IgD-negative memory B cell (primary cell): ENCODE measurements around the gene PPP5C. TPM values are rescaled to one million over a fixed set of nuclear protein-coding genes. Genes with fewer than 3 reads are reported as not detected.
A peak's percentile ranks its signal among the peaks of the same experiment; 100 is the strongest.
"Not testable (repeated sequence)": the region's sequence is repeated elsewhere in the genome, so short reads cannot be mapped to it uniquely, and the experiment has no call there.

Source experiments
- H3K27ac Mint-ChIP-seq, 3 donors: one replicate each; pipeline ENCODE4 v1.8.0; 2020 to 2022; ENCODE audit warnings: mild to moderate bottlenecking in 3 of 3, mixed read lengths in 3 of 3, moderate library complexity in 1 of 3
- H3K27me3 Mint-ChIP-seq: one replicate; pipeline ENCODE4 v1.8.0; 2021; ENCODE audit warnings: mixed read lengths
- H3K36me3 Mint-ChIP-seq: one replicate; pipeline ENCODE4 v1.8.0; 2020; ENCODE audit warnings: mild to moderate bottlenecking, mixed read lengths
- H3K4me1 Mint-ChIP-seq, 3 donors: one replicate each; pipeline ENCODE4 v1.8.0; 2020 to 2022; ENCODE audit warnings: mixed read lengths in 3 of 3, mild to moderate bottlenecking in 1 of 3
- H3K4me3 Mint-ChIP-seq, 4 donors: one replicate each; pipeline ENCODE4 v1.8.0; 2020 to 2022; ENCODE audit warnings: mild to moderate bottlenecking in 4 of 4, mixed read lengths in 4 of 4, moderate library complexity in 3 of 4
- H3K9me3 Mint-ChIP-seq, 3 donors: one replicate each; pipeline ENCODE4 v1.8.0; 2020 to 2021; ENCODE audit warnings: mixed read lengths in 3 of 3, mild to moderate bottlenecking in 1 of 3
- polyA plus RNA-seq: library from polyadenylated mRNA; unstranded; fragments of 300-500 nt; fragmentation: Illumina TruSeq; gene quantifications from one replicate; pipeline ENCODE4 v1.2.3, GENCODE V29; 2021

Gene PPP5C
- polyA plus RNA-seq, 1 donor from 2014 or later = 32.9 TPM

GRCh38 chr19:46411925-46412649 lies 65.2 kb downstream of the PPP5C start:
- H3K27ac Mint-ChIP-seq = no peak overlapping the region

GRCh38 chr19:46412650-46413261 lies 65.9 kb downstream of the PPP5C start:
- H3K27me3 Mint-ChIP-seq = peaks cover 68% of the 10 kb centered on the region
- no peaks in the 10 kb centered on the region for H3K36me3 Mint-ChIP-seq
- no peaks in the 10 kb centered on the region for H3K9me3 Mint-ChIP-seq
- peak overlapping the region in 1 of 3 donors; percentile 14 for H3K27ac Mint-ChIP-seq
- H3K4me1 Mint-ChIP-seq = peaks cover 0 to 3% (median 2%) of the 10 kb centered on the region in 3 donors
- H3K4me3 Mint-ChIP-seq = no peak overlapping the region

More at GRCh38 chr19:46411925-46412649, 65.2 kb downstream of the PPP5C start:
- Mint-ChIP-seq H3K9me3 (no peaks in the 10 kb centered on the region), H3K4me1 (peaks cover 0 to 3% (median 2%) of the 10 kb centered on the region in 3 donors), H3K36me3 (no peaks in the 10 kb centered on the region), H3K27me3 (peaks cover 73% of the 10 kb centered on the region), H3K4me3 (no peak overlapping the region)

- peak within 1 kb of the TSS in 1 of 4 donors; percentile 35 for H3K4me3 Mint-ChIP-seq
- H3K36me3 Mint-ChIP-seq = no peaks in the 10 kb centered on the region
- no peaks in the 10 kb centered on the region for H3K9me3 Mint-ChIP-seq
- peaks cover 64% of the 10 kb centered on the region for H3K27me3 Mint-ChIP-seq
- H3K27ac Mint-ChIP-seq = peak within 1 kb of the TSS in 1 of 3 donors; percentile 19
- peaks cover 0 to under 1% (median 0%) of the 10 kb centered on the region in 3 donors for H3K4me1 Mint-ChIP-seq
Observed at GRCh38 chr19:46413262-46414031, 66.6 kb downstream of the PPP5C start, which contains the start of gene CCDC8. CCDC8 (minus strand) TSS chr19:46413564; CDS start chr19:46412810, 754 bp downstream.

- H3K27ac Mint-ChIP-seq, H3K9me3 Mint-ChIP-seq, H3K4me1 Mint-ChIP-seq, H3K36me3 Mint-ChIP-seq, H3K4me3 Mint-ChIP-seq: not testable (repeated sequence)
- peaks cover 59% of the 10 kb centered on the region for H3K27me3 Mint-ChIP-seq
Observed at GRCh38 chr19:46414899-46415298, 68.0 kb downstream of the PPP5C start.

DNA sequence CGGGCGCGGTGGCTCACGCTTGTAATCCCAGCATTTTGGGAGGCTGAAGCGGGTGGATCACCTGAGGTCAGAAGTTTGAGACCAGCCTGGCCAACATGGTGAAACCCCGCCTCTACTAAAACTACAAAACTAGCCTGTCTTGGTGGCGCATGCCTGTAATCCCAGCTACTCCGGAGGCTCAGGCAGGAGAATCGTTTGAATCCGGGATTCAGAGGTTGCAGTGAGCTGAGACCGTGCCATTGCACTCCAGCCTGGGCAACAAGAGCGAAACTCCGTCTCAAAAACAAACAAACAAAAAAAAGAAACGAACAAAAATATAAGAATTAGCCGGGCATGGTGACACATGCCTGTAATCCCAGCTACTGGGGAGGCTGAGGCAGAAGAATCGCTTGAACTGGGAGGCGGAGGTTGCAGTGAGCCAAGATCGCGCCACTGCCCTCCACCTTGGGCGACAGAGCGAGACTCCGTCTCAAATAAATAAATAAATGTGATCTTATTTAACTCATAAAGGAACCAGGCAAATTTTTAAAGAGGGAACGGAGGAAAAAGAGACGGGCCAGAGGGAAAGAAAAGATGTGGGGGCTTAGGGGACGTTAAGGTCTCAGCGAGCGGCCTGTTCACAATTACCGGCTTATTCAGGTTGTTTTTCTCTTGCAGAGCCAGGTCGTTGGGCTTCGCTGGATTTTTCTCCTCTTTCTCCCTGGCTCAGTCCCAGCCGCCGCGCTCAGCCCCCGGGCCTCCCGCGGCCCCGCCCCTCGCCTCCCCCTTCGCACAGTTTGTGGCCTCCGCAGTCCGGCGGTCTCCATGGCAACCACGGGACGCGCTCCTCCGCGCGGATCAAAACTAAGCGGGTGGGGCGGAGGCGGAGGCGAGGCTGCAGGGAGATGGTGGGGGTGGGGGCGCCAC lies 69.2 kb downstream of the PPP5C start:
- H3K27ac Mint-ChIP-seq, H3K36me3 Mint-ChIP-seq, H3K4me1 Mint-ChIP-seq, H3K9me3 Mint-ChIP-seq: not testable (repeated sequence)
- Mint-ChIP-seq H3K27me3 (peaks cover 48% of the 10 kb centered on the region), H3K4me3 (peak overlapping the region in 2 of 4 donors; percentile 23 to 77)

DNA sequence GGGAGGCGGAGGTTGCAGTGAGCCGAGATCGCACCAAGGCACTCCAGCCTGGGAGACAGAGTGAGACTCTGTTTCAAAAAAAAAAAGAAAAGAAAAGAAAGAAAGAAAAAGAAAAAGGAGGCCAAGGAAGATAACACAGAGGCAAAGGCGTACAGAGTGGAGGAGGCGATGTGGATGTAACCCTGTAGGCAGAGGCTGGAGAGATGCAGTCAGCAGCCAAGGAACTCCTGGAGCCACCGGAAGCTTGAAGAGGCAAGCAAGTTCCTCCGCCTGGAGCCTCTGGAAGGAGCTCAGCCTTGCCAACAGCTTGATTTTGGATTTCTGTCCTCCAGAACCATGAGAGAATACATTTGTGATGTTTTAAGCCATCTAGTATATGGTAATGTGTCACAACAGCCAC lies 73.2 kb downstream of the PPP5C start:
- peaks cover 0 to 1% (median 0%) of the 10 kb centered on the region in 3 donors for H3K4me1 Mint-ChIP-seq
- H3K4me3 Mint-ChIP-seq = no peak overlapping the region
- no peaks in the 10 kb centered on the region for H3K9me3 Mint-ChIP-seq
- no peak overlapping the region for H3K27ac Mint-ChIP-seq
- H3K27me3 Mint-ChIP-seq = peaks cover 31% of the 10 kb centered on the region
- H3K36me3 Mint-ChIP-seq = no peaks in the 10 kb centered on the region

GRCh38 chr19:46422344-46422743 lies 75.5 kb downstream of the PPP5C start:
- H3K27me3 Mint-ChIP-seq = peaks cover 33% of the 10 kb centered on the region
- peak overlapping the region in 1 of 4 donors; percentile 49 for H3K4me3 Mint-ChIP-seq
- H3K9me3 Mint-ChIP-seq = peaks cover 0 to 4% (median 0%) of the 10 kb centered on the region in 3 donors
- H3K4me1 Mint-ChIP-seq = peaks cover 6 to 8% (median 7%) of the 10 kb centered on the region in 3 donors
- H3K27ac Mint-ChIP-seq = no peak overlapping the region
- peaks cover 2% of the 10 kb centered on the region for H3K36me3 Mint-ChIP-seq

DNA sequence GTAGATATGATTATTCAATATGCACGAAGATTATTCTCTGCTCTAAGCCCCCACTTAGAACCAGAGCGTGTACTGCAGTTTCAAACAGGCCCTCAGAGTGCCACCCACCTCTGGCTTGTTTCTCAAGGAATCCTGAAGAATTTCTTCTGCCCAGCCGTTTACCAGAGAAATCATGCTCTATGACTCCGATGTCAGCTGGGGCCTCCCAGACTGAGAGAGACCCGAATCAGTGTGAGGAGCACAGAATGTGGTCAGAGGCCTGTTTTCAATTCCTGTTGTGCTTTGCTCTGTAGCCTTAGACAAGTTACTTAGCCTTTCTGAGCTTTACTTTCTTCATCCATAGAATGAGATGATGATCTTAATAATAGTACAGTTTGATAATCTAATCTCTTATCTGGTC lies 76.3 kb downstream of the PPP5C start:
- H3K27ac Mint-ChIP-seq = no peak overlapping the region
- H3K36me3 Mint-ChIP-seq = peaks cover 3% of the 10 kb centered on the region
- H3K9me3 Mint-ChIP-seq = peaks cover 0 to 4% (median 0%) of the 10 kb centered on the region in 3 donors
- H3K4me1 Mint-ChIP-seq = peaks cover 6 to 8% (median 7%) of the 10 kb centered on the region in 3 donors
- no peak overlapping the region for H3K4me3 Mint-ChIP-seq
- H3K27me3 Mint-ChIP-seq = peaks cover 38% of the 10 kb centered on the region

DNA sequence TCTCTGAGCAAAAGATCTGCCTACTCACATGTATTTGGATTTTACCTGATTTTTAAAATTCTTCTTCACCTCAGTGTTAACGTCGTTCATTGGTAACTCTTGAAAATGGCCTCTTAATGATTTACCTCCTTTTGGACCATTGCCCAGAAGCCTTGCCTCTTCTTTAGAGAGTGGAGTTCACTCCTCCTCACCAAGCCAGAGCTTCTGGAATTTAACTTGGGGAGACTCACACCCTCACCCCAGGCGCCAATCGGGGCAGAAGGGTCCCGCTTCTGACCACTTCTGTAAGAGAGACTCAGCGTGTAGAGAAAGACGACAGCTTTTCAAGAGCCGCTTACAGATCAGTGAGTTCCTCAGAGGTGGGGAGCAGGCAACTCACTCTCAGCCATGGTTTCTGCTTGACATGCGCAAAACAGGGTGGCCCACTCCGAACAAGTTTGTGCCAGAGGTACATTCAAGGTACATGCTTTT lies 79.2 kb downstream of the PPP5C start:
- H3K27ac Mint-ChIP-seq = peak overlapping the region in 1 of 3 donors; percentile 16
- peaks cover 0 to 4% (median 0%) of the 10 kb centered on the region in 3 donors for H3K9me3 Mint-ChIP-seq
- H3K27me3 Mint-ChIP-seq = peaks cover 60% of the 10 kb centered on the region
- H3K4me3 Mint-ChIP-seq = peak overlapping the region in 1 of 4 donors; percentile 76
- H3K4me1 Mint-ChIP-seq = peaks cover 8 to 14% (median 11%) of the 10 kb centered on the region in 3 donors
- H3K36me3 Mint-ChIP-seq = peaks cover 6% of the 10 kb centered on the region

DNA sequence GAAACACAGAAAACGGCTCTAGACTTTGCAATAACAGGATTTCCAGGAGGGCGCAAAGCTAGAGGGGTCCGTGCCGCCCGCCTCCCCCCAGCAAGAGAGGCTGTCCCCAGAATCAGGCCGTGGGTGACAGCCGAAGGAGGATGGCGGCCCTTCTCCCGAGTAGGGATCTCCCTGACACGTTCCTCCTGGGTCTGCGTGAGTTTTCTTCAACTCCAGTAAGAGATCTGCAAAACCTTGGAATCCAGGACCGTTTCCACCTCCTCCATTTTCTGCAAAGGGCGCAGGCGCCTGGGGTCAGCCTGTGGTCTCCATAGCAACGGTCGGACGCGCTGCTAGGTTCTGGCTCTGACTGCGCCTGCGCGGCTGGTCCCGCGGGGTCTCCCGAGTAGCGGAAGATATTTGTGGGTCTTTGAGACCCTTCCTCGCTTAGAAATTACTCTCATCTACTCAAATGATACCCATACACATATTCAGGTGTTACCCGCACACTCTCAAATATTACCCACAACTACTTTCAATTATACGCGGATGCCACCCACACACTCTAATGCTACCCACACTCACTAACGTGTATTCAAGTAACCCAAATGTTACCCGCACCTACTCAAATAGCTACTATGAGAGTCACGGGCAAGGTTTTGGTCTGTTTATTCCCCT lies 79.7 kb downstream of the PPP5C start:
- Mint-ChIP-seq H3K9me3 (peaks cover 0 to 4% (median 0%) of the 10 kb centered on the region in 3 donors), H3K4me1 (peaks cover 8 to 14% (median 11%) of the 10 kb centered on the region in 3 donors), H3K27ac (no peak overlapping the region), H3K36me3 (peaks cover 6% of the 10 kb centered on the region), H3K27me3 (peaks cover 61% of the 10 kb centered on the region), H3K4me3 (peak overlapping the region in 2 of 4 donors; percentile 68 to 76)

DNA sequence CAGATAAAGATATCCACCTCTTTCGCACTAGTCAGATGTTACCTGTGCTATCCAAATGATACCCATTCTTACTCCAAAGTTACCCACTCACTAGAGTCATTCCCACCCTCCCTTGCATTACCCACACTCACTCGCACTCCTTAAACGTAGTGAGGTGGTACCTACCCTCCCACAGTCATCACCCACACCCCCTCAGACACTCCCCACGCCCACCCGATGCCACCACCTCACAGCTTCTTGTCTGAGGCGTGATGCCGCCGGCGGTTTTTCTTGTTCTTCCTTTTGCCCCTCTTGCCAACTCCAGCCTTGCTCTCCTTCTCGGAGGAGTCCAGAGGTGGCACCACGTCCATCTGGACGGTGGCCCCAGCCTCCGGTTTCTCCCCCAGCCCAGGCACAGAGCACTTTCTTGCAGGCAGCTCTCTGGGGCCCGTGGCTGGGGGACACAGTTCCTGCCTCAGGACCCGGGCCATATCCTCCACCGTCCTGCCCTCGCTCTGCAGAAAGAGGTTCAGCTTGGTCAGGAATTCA lies 80.7 kb downstream of the PPP5C start:
- peak overlapping the region in 1 of 4 donors; percentile 37 for H3K4me3 Mint-ChIP-seq
- peaks cover 0 to 4% (median 0%) of the 10 kb centered on the region in 3 donors for H3K9me3 Mint-ChIP-seq
- peaks cover 8 to 14% (median 11%) of the 10 kb centered on the region in 3 donors for H3K4me1 Mint-ChIP-seq
- H3K27me3 Mint-ChIP-seq = peaks cover 56% of the 10 kb centered on the region
- H3K27ac Mint-ChIP-seq = no peak overlapping the region
- H3K36me3 Mint-ChIP-seq = peaks cover 6% of the 10 kb centered on the region

GRCh38 chr19:46428239-46429135 lies 81.6 kb downstream of the PPP5C start, which contains the start of gene PNMA8C:
PNMA8C (minus strand) TSS chr19:46428936; CDS start chr19:46428359, 577 bp downstream.
- peak within 1 kb of the TSS in 3 of 4 donors; percentile 46 to 61 (median 61) for H3K4me3 Mint-ChIP-seq
- H3K27ac Mint-ChIP-seq = peak within 1 kb of the TSS in 2 of 3 donors; percentile 23 to 56
- H3K4me1 Mint-ChIP-seq = peaks cover 8 to 14% (median 9%) of the 10 kb centered on the region in 3 donors
- peaks cover 0 to 5% (median 0%) of the 10 kb centered on the region in 3 donors for H3K9me3 Mint-ChIP-seq
- H3K36me3 Mint-ChIP-seq = peaks cover 6% of the 10 kb centered on the region
- peaks cover 53% of the 10 kb centered on the region for H3K27me3 Mint-ChIP-seq
